T47D (cell line): Measurements from ENCODE around the gene GFRA1.

Source experiments
- DNase-seq, 2 experiments: peaks; one replicate each; pipeline versions ENCODE4 v3.0.0 to v3.0.0-alpha.2; 2011 to 2012; ENCODE audit warnings: low read depth in 1 of 2, low spot score in 1 of 2
- JUND ChIP-seq: IDR thresholded peaks from 2 replicates; pipeline ENCODE4 v1.6.1; 2012; ENCODE audit warnings: low read depth
- in situ Hi-C: cut with HindIII; loops from 2 replicates; pipeline ENCODE4 v1.10.0; 2016; ENCODE audit warnings: low sequenced_read_pairs, low pct_unique_long_range_greater_than_20kb

GFRA1 gene

DNA sequence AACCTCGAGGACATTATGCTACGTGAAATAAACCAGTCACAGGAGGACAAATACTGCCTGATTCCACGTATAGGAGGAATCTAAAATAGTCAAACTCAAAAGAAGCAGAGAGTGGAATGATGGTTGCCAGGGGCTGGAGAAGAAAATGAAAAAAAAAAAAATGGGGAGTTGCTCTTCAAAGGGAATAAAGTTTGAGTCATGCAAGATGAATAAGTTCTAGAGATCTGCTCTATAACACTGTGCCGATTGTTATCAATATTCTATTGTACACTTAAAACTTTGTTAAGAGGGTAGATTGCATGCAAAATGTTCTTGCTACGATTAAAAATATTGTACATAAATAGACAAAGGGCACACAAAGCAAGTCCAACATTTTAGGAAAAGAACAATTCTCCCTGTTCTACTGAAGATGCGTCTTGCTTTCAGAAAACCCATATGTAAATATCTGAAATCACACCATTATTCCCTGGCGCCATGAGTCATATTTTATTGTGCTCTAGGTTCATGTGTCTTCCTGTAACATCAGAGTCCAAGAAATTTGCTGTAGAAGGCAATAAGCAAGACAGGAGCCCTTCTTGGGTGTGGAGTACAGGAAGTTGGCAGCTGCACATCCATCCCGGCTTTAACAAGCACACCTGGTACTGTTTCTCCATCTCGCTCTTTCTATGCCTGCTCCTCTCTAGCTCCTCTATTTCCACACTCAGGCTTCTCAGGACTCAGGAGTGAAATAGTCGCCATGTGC lies 145.9 kb downstream of the GFRA1 start:
- no peak for DNase-seq
- TF ChIP-seq JUND: no peak
- in situ Hi-C loops: no loop called here

DNA sequence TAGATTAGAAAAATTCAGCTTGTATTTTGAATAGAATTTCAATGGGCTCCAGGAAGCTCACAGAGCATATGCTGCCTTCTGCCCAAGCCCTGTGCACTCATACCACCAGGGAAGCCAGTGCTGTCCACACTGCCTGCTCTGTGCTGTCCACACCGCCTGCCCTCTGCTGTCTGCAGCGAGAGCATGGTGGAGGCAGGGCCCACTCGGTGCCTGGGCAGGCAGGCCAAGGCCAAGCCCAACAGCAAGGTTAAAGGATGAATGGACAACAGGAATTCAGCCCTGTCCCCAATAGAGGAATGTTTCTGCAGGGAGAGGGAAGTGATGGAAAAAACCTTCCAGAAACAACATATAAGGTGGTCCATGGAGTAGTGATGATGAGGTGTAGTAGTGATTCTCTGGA lies 146.8 kb downstream of the GFRA1 start:
- in situ Hi-C loops: no loop called here
- DNase-seq: no peak
- no peak for TF ChIP-seq JUND

DNA sequence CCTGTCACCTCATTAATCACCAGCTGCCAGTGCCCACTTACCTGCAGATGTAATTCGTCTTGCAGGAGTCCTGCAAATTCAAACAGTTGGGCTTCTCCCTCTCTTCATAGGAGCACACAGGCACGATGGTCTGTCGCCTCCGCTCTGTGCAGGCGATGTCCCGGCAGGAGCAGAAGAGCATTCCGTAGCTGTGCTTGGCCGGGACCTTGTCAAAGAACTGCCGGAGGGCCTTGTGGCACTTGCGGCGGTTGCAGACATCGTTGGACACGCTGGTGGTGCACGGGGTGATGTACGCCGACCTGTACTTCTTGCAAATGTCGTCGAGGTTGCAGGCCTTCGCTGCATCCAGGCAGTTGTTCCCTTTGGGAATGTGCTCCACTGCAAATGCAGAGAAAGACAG lies 147.8 kb downstream of the GFRA1 start:
- no peak for TF ChIP-seq JUND
- in situ Hi-C loops: no loop called here
- DNase-seq: no peak

DNA sequence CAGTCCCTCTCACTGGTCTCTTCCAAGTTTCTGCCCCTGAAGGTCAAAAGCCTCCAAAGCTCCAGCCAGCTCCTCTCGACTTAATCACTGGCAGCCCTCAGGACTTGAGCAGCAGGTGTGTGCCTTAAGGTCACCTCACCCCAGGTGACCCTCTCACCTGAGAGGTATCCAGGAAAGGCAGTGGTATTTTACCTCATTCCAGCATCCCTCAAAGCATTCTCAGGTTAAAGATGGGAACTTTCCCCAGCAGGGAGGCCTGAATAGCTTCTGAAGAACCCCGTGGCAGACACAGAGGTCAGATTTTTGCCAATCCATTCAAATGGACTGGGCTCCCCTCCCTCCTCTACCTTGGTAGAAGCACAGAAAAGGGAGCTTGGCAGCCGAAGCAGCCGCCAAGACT lies 148.2 kb downstream of the GFRA1 start:
- no peak for DNase-seq
- TF ChIP-seq JUND: no peak
- in situ Hi-C loops: no loop called here

DNA sequence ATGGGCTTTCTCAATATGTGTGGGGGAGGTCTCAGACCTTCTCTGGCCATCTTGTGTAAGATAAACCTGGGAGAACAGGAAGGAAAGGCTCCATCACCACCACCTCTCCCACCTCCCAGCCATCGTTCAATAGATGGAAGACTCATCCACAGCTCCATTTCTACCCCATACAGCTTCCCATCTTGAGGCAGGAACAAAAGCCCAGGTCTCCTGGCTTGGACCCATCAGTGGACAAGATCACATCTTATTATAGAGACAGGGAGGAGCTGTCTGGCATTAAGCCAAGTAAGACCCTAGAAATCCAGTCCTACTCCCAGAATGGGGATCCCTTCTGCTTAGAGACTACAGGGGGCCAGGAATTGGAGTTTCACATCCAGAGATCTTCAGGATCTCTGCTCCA lies 150.3 kb downstream of the GFRA1 start:
- TF ChIP-seq JUND: no peak
- DNase-seq: no peak
- in situ Hi-C loops: no loop called here

DNA sequence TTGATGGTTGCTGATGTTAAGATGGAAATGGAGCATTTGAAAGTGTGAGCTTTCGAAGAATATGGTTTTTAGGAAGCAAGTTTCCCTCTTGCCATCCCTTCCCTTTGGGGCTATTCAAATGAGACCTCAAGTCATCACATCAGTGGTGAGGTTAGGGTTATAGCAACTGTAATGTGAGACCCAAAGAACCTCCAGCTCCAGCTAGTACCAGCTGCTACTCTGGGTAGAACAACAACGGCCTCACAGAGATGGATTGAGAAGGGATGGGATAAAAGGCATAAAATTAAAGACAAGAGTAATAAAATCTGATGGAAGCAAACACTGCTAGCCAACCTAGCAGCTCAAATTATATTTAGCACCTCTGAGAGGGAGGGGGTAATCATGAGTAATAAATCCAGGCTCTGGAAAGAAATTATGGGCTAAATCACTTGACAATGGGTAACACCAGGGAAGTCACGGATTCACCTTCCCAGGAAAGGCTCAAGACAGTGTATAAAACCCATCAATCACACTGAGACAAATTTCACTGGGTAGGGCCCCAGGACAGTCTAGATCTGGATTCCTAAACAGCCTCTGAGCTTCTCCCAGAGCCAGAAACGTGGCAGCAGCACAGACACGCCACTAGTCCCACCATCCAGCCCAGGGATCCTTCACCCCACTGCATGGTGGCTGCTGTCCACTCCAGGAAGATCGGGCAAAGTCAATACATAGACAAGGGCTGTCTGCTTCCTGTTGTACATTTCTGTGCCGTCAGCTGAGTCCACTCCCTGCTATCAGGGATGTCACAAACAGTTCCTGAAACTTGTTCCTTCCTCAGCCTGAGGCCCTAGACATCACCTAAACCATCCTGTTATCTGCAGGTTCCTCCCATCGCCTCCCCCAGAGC lies 151.1 kb downstream of the GFRA1 start:
- DNase-seq: no peak
- in situ Hi-C loops: no loop called here
- no peak for TF ChIP-seq JUND

DNA sequence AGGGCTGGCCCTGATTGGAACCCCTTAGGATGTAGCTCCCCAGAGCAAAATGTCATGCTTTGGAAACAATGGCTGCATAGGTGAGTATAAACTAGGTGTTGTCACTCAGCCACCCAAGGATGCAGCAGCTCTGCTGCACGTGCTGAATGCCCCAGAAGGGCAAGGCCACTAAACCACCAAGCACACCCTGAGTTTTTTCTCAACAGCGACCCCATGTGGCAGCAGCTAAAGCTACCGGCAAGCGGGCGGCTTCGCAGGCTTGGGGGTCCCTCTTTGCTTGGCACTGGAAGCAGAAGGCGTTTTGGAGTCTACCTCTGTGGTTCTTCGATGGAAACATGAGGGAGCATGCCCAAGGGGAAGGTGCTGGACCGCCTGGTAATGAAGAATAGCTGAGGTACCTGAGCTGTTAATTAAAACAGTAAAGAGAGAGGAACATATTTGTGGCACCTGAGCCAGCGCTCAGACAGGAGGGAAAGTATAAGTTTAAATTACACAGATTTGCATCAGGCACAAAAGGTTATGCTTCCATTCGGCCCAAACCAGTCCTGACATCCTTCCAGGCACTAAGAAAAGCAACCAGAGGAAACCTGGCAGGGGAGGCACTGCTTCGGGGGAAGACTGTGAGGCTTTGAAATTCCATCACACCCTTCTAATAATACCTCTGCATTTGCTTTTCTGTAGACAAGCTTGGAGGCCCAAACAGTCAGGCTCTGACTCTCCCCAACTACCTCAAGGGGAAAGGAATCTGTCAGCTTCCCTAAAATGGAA lies 152.1 kb downstream of the GFRA1 start:
- no peak for DNase-seq
- in situ Hi-C loops: no loop called here
- no peak for TF ChIP-seq JUND

DNA sequence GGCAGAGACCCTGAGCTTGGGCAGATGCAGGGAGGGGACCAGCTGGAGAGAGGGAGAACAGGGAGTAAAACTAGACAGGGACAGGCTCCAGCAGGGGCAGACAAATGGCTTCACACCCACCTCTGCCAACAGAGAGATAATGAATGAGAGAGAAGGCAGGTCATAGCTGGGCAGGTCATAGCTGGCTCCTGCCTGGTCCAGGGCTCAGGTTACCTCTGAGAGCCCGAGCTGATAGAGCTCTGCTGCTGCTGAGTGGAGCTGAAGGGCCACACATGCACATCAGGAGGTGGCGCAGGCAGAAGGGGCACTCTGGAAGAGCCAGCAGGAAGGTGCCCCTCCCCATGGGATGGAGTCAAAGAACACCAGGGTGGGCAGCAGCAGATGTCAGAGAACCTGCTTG lies 154.2 kb downstream of the GFRA1 start:
- no peak for TF ChIP-seq JUND
- in situ Hi-C loops: no loop called here
- DNase-seq: no peak

DNA sequence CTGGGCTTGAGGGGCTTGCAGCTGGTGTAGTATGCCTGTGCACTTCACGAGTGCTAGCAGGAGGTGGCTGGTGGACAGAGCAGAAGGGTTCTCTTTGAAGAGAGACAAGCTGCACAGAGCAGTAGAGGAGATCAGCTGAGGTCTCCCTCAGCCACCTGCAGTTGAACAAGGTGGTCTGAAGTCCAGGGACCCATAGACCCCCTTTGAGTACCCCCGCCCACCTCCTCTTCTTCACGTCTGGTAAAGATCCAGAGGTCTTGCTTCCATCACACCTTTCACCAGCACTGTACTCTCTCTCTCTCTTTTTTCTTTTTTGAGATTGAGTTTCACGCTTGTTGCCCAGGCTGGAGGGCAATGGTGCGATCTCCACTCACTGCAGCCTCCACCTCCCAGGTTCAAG lies 157.2 kb downstream of the GFRA1 start:
- in situ Hi-C loops: no loop called here
- TF ChIP-seq JUND: no peak
- no peak for DNase-seq

DNA sequence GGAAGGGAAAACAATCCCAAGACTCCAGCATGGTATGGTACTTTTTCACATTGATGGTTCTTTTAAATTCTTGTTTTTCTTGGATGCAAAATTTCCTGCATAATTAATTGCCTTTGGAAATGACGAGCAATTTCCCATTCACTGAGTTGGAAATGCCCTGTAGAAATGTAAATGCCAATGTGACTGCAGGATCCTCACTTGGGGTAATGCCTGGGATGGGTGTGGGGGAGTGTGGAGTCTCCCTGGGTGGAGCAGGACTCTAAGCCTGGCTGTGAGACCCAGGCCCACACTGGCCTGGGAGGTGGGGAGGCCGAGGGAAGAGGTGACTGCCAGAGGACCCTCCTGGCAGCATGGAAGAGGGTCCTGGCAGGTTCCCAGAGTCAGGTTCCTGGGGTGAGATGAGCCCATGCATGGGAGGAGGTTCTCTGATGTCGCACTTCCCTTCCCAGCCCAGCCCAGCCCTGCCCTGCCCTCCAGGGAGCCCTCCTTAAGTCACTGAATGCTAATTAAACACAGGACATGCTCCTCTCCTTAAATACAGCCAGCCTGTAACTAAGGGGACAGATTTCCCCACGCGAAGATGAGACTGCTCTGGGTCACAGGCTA lies 157.9 kb downstream of the GFRA1 start:
- no peak for TF ChIP-seq JUND
- in situ Hi-C loops: no loop called here
- no peak for DNase-seq

DNA sequence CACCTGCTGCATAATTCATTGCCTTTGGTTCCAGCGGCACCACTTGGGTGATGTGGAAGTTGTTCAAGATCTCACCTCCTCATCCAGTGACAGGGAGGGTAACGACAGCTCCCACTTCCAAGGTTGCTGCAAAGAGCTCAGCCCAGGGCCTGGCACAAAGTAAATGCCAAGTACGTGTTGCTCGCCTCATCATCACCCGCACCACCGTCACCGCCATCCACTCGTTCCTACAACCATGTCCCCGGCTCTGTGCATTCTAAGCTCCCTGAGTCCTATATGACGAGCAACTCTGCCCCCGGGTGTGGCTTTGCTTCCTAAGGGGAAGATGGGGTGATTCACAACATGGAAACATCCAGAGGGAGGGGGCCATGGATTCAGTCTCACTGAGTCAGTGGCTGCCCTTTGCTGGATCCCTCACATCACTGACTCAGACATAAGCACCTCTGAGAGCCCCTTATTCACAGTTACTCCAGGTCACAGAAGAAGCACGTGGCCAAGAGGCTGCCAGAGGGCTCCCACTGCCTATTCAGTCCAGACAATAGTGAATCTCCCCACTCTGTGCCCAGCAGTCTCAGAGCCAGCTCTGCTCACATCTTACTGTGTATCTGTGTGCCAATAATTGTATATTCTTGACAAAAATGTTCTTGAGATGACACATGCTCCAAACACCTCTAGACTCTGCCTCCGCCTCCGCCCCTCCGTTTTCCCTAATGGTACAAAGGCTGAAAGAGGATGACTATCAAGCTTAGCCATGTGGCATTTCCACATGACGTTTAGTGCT lies 159.1 kb downstream of the GFRA1 start:
- TF ChIP-seq JUND: no peak
- in situ Hi-C loops: no loop called here
- DNase-seq: no peak
